ENCODE results near the gene RASGRP4.

GRCh38 chr19:38451036-38451435, 25.0 kb upstream of the RASGRP4 start:
- TF ChIP-seq CTCF (conservative IDR thresholded peaks at IDR 0.05; ENCODE audit: low read depth, low read length) (no peak), EZH2 (IDR thresholded peaks at IDR 0.05; ENCODE audit: borderline replicate concordance, low read depth, low read length, poor library complexity, severe bottlenecking) (no peak)

Data from A673 (cell line).